Endothelial cell of umbilical vein (primary cell): Measurements from ENCODE around the gene NOX5.

ENCODE experiments used
- EZH2 ChIP-seq: IDR thresholded peaks from 2 replicates; pipeline ENCODE4 v1.6.1; 2012; ENCODE audit warnings: borderline replicate concordance, low read depth, mild to moderate bottlenecking, moderate library complexity, low read length, inconsistent platforms; ENCODE audit not compliant: severe bottlenecking
- FOS ChIP-seq: IDR thresholded peaks from 2 replicates; pipeline ENCODE4 v1.6.1; 2011; ENCODE audit warnings: mild to moderate bottlenecking, low read length, moderate library complexity, borderline replicate concordance; ENCODE audit not compliant: insufficient read depth
- MYC ChIP-seq: IDR thresholded peaks from one replicate; pipeline ENCODE4 v1.6.1; 2011; ENCODE audit warnings: mild to moderate bottlenecking, low read depth, low read length
- POLR2A ChIP-seq: IDR thresholded peaks from 2 replicates; pipeline ENCODE4 v1.6.1; 2012; ENCODE audit warnings: low read depth, mild to moderate bottlenecking, control low read depth, low read length
- POLR2AphosphoS5 ChIP-seq: IDR thresholded peaks from 2 replicates; pipeline ENCODE4 v1.6.1; 2012; ENCODE audit warnings: low read depth, mild to moderate bottlenecking, control low read depth, low read length, moderate library complexity; ENCODE audit not compliant: insufficient read depth
- TF ChIP-seq, protein P1 (sequence below), 2 donors: IDR thresholded peaks; 1 replicate in 1 of 2; 2 replicates in 1 of 2; pipeline ENCODE4 v1.5.1; 2011; ENCODE audit warnings: low read length in 2 of 2, mild to moderate bottlenecking in 2 of 2, moderate library complexity in 2 of 2, control low read depth in 1 of 2, inconsistent platforms in 1 of 2, low read depth in 1 of 2; ENCODE audit not compliant: insufficient read depth in 1 of 2; ENCODE audit errors: extremely low read depth in 1 of 2
- TF ChIP-seq, protein P2 (sequence below): IDR thresholded peaks from 2 replicates; pipeline ENCODE4 v1.6.1; 2011; ENCODE audit not compliant: insufficient read depth, insufficient read length

DNA sequence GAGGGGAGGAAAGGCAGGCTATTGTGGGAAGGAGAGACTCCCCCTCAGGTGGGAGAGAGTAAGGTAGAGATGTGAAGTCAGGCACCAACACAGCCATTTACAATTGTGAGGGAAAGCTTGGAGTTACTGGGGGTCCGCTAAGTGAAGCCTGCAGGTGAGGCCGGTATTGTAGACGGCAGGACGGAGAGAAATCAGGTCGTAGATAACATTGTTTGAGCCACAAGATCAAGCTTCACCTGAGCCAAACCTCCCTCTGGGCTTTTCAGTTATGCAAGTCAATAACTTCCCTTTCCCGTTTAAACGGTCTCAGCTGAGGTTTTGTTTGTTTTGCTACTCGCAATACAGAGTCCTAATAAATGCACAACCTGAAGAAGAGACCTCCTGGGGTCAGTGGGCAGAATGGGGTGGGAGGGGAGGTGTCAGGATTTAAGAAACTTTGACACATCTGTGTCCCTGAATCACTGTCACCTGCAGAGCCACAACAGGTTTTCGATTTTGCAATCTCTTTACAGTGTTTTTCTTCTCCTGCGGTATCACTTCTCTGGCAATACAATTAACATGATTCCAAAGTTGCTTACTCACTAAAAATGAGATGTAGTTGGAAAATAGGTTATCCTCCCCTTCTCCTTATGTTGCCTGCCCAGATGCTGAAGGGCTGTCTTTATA, 73.9 kb downstream of the NOX5 start:
- TF ChIP-seq POLR2A (no peak), EZH2 (no peak), MYC (no peak), POLR2AphosphoS5 (no peak), FOS (no peak)
- TF ChIP-seq, protein P1, sequence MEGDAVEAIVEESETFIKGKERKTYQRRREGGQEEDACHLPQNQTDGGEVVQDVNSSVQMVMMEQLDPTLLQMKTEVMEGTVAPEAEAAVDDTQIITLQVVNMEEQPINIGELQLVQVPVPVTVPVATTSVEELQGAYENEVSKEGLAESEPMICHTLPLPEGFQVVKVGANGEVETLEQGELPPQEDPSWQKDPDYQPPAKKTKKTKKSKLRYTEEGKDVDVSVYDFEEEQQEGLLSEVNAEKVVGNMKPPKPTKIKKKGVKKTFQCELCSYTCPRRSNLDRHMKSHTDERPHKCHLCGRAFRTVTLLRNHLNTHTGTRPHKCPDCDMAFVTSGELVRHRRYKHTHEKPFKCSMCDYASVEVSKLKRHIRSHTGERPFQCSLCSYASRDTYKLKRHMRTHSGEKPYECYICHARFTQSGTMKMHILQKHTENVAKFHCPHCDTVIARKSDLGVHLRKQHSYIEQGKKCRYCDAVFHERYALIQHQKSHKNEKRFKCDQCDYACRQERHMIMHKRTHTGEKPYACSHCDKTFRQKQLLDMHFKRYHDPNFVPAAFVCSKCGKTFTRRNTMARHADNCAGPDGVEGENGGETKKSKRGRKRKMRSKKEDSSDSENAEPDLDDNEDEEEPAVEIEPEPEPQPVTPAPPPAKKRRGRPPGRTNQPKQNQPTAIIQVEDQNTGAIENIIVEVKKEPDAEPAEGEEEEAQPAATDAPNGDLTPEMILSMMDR (IDR thresholded peaks at IDR 0.05; ENCODE audit: extremely low read depth in 1 of 2, insufficient read depth in 1 of 2, low read depth in 1 of 2, low read length in 2 of 2): no peak
- TF ChIP-seq, protein P2, sequence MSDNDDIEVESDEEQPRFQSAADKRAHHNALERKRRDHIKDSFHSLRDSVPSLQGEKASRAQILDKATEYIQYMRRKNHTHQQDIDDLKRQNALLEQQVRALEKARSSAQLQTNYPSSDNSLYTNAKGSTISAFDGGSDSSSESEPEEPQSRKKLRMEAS: no peak
